HL-60 (cell line): ENCODE results near the gene FMO3.

ENCODE experiments used
- CTCF ChIP-seq: IDR thresholded peaks from one replicate; pipeline ENCODE4 v1.5.1; 2011; ENCODE audit warnings: low read length, control low read depth, inconsistent platforms; ENCODE audit not compliant: insufficient read depth
- TF ChIP-seq, protein P1 (sequence below): IDR thresholded peaks from 2 replicates; pipeline ENCODE4 v1.6.1; 2012; ENCODE audit warnings: low read depth; ENCODE audit not compliant: insufficient replicate concordance

GRCh38 chr1:171127501-171127900, 36.8 kb downstream of the FMO3 start:
- TF ChIP-seq CTCF: no peak
- TF ChIP-seq, protein P1, sequence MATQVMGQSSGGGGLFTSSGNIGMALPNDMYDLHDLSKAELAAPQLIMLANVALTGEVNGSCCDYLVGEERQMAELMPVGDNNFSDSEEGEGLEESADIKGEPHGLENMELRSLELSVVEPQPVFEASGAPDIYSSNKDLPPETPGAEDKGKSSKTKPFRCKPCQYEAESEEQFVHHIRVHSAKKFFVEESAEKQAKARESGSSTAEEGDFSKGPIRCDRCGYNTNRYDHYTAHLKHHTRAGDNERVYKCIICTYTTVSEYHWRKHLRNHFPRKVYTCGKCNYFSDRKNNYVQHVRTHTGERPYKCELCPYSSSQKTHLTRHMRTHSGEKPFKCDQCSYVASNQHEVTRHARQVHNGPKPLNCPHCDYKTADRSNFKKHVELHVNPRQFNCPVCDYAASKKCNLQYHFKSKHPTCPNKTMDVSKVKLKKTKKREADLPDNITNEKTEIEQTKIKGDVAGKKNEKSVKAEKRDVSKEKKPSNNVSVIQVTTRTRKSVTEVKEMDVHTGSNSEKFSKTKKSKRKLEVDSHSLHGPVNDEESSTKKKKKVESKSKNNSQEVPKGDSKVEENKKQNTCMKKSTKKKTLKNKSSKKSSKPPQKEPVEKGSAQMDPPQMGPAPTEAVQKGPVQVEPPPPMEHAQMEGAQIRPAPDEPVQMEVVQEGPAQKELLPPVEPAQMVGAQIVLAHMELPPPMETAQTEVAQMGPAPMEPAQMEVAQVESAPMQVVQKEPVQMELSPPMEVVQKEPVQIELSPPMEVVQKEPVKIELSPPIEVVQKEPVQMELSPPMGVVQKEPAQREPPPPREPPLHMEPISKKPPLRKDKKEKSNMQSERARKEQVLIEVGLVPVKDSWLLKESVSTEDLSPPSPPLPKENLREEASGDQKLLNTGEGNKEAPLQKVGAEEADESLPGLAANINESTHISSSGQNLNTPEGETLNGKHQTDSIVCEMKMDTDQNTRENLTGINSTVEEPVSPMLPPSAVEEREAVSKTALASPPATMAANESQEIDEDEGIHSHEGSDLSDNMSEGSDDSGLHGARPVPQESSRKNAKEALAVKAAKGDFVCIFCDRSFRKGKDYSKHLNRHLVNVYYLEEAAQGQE: no peak
